Gastroesophageal sphincter (tissue), 3 donors: ENCODE measurements around the gene THRAP3.

Experiments used
- EP300 ChIP-seq: sonication (generic); formaldehyde crosslinking; IDR thresholded peaks from one replicate; pipeline ENCODE4 v1.6.1; 2017; ENCODE audit warnings: antibody characterized with exemption, mild to moderate bottlenecking
- POLR2A ChIP-seq, 2 donors: fragments of 450-650 bp; IDR thresholded peaks; one replicate each; pipeline ENCODE4 v1.6.1; 2017; ENCODE audit warnings: antibody characterized with exemption in 2 of 2, mild to moderate bottlenecking in 2 of 2, moderate library complexity in 1 of 2
- POLR2AphosphoS5 ChIP-seq: sonication (generic); formaldehyde crosslinking; IDR thresholded peaks from one replicate; pipeline ENCODE4 v1.6.1; 2017; ENCODE audit warnings: antibody characterized with exemption
- TF ChIP-seq, protein P1 (sequence below), 4 experiments: fragments of 200-600 bp in 2 of 4; fragments of 450-650 bp in 2 of 4; sonication (generic) in 1 of 4; IDR thresholded peaks; one replicate each; pipeline ENCODE4 v1.5.1; 2017 to 2019; ENCODE audit warnings: antibody characterized with exemption in 4 of 4, mild to moderate bottlenecking in 2 of 4, moderate library complexity in 2 of 4

DNA sequence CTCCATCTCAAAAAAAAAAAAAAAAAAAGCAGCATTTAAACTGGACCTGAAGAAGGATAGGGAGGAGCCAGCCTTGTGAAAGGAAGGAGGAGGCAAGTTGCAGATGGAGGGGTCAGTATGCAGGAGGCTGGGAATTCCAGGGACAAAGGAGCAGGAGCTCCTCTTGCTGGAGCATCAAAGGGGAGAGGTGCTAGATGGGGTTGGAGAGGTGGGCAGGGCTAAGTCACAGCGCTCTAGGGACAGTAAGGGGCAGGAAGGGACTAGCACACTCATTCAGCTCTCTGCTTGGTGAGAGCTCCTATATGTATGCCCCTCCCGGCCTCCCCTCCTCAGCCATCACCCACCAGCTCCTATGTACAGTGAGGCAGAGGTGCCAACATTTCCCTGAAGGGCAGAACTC, 41.5 kb upstream of the THRAP3 start:
- TF ChIP-seq EP300 (no peak), POLR2A (IDR thresholded peaks at IDR 0.05) (no peak), POLR2AphosphoS5 (peak; percentile 15)
- TF ChIP-seq, protein P1, sequence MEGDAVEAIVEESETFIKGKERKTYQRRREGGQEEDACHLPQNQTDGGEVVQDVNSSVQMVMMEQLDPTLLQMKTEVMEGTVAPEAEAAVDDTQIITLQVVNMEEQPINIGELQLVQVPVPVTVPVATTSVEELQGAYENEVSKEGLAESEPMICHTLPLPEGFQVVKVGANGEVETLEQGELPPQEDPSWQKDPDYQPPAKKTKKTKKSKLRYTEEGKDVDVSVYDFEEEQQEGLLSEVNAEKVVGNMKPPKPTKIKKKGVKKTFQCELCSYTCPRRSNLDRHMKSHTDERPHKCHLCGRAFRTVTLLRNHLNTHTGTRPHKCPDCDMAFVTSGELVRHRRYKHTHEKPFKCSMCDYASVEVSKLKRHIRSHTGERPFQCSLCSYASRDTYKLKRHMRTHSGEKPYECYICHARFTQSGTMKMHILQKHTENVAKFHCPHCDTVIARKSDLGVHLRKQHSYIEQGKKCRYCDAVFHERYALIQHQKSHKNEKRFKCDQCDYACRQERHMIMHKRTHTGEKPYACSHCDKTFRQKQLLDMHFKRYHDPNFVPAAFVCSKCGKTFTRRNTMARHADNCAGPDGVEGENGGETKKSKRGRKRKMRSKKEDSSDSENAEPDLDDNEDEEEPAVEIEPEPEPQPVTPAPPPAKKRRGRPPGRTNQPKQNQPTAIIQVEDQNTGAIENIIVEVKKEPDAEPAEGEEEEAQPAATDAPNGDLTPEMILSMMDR (IDR thresholded peaks at IDR 0.05): no peak
